Astrocyte of the cerebellum (primary cell): Measurements from ENCODE around the gene WASHC2A.
"Not testable (repeated sequence)": the region's sequence is repeated elsewhere in the genome, so short reads cannot be mapped to it uniquely, and the experiment has no call there.

Experiments used
- DNase-seq: peaks from one replicate; pipeline ENCODE4 v3.0.0-alpha.2; 2011; ENCODE audit warnings: low read depth
- H3K4me3 ChIP-seq: 2 replicates; pipeline ENCODE4 v1.5.1; 2011; ENCODE audit warnings: mild to moderate bottlenecking, low read depth, low read length, moderate library complexity
- CTCF ChIP-seq: IDR thresholded peaks from 2 replicates; pipeline ENCODE4 v1.5.1; 2012; ENCODE audit warnings: low read length, low read depth, moderate library complexity, mild to moderate bottlenecking; ENCODE audit errors: missing control alignments
- in situ Hi-C: cut with HindIII; loops from 2 replicates; pipeline ENCODE4 v1.10.0; 2017; ENCODE audit warnings: low sequenced_read_pairs

Gene WASHC2A

GRCh38 chr10:50033481-50033880 lies 34.3 kb upstream of the WASHC2A start:
- in situ Hi-C loops: no loop called here
- no peak for TF ChIP-seq CTCF
- H3K4me3 ChIP-seq: no peak overlapping the region
- DNase-seq: no peak

GRCh38 chr10:50035337-50035736 lies 32.4 kb upstream of the WASHC2A start:
- H3K4me3 ChIP-seq, DNase-seq, in situ Hi-C loops: not testable (repeated sequence)

- no peak for TF ChIP-seq CTCF
- no peak overlapping the region for H3K4me3 ChIP-seq
- in situ Hi-C loops: no loop called here
- DNase-seq: no peak
Measured at GRCh38 chr10:50044941-50045664, 22.7 kb upstream of the WASHC2A start.

GRCh38 chr10:50046457-50046856 lies 21.3 kb upstream of the WASHC2A start:
- H3K4me3 ChIP-seq, DNase-seq, in situ Hi-C loops: not testable (repeated sequence)

GRCh38 chr10:50047594-50047993 lies 20.2 kb upstream of the WASHC2A start:
- DNase-seq, H3K4me3 ChIP-seq, in situ Hi-C loops: not testable (repeated sequence)

GRCh38 chr10:50051995-50052660 lies 15.6 kb upstream of the WASHC2A start:
- DNase-seq, H3K4me3 ChIP-seq, in situ Hi-C loops: not testable (repeated sequence)

GRCh38 chr10:50052778-50053376 lies 14.9 kb upstream of the WASHC2A start:
- DNase-seq, in situ Hi-C loops: not testable (repeated sequence)

GRCh38 chr10:50055494-50056292 lies 12.1 kb upstream of the WASHC2A start:
- in situ Hi-C loops, DNase-seq, H3K4me3 ChIP-seq: not testable (repeated sequence)

More at GRCh38 chr10:50052778-50053376, 14.9 kb upstream of the WASHC2A start:
- not testable (repeated sequence) for H3K4me3 ChIP-seq

GRCh38 chr10:50056654-50057053 lies 11.1 kb upstream of the WASHC2A start:
- in situ Hi-C loops, DNase-seq, H3K4me3 ChIP-seq: not testable (repeated sequence)

GRCh38 chr10:50058727-50059126 lies 9.0 kb upstream of the WASHC2A start:
- H3K4me3 ChIP-seq, in situ Hi-C loops, DNase-seq: not testable (repeated sequence)

GRCh38 chr10:50059946-50060345 lies 7.8 kb upstream of the WASHC2A start:
- DNase-seq, in situ Hi-C loops, H3K4me3 ChIP-seq: not testable (repeated sequence)

GRCh38 chr10:50061548-50061947 lies 6.2 kb upstream of the WASHC2A start:
- in situ Hi-C loops, DNase-seq, H3K4me3 ChIP-seq: not testable (repeated sequence)
